ENCODE results near the gene MBOAT2. TPM values are rescaled to one million over a fixed set of nuclear protein-coding genes. Genes with fewer than 3 reads are reported as not detected.

MBOAT2 gene
- total and polyA plus RNA-seq, 2 donors (not counting 1 experiment from before 2014, with no cell fraction given), result 0.24 to 1.3 TPM

GRCh38 chr2:9027884-9028283, 24.4 kb upstream of the MBOAT2 start:
- H3K79me2 ChIP-seq (ENCODE audit: control insufficient read depth, insufficient read depth, low read length), result no peaks in the 10 kb centered on the region
- ATAC-seq (ENCODE audit: low read depth) (no peak), DNase-seq (no peak)
- Mint-ChIP-seq H3K4me3 (no peak overlapping the region), H3K9me3 (ENCODE audit: insufficient read depth) (no peaks in the 10 kb centered on the region), H3K27ac (no peak overlapping the region), H3K27me3 (peaks cover 48% of the 10 kb centered on the region), H3K4me1 (no peaks in the 10 kb centered on the region)
- H3K4me2 ChIP-seq (replicated peaks; ENCODE audit: low read depth, low read length, poor library complexity, severe bottlenecking), result no peak overlapping the region
- CTCF ChIA-PET, result no interaction called here
- no peak for TF ChIP-seq EZH2 (IDR thresholded peaks at IDR 0.05; ENCODE audit: borderline replicate concordance, insufficient read depth, low read depth, low read length, poor library complexity, severe bottlenecking)
- TF ChIP-seq CTCF (IDR thresholded peaks at IDR 0.05), result no peak
- POLR2A ChIA-PET, result no interaction called here
- no peaks in the 10 kb centered on the region for H3K27me3 ChIP-seq (replicated peaks in 1 of 4; ENCODE audit: control extremely low read depth in 1 of 4, control insufficient read depth in 3 of 4, insufficient read depth in 4 of 4, low read length in 3 of 4)
- H4K20me1 ChIP-seq (ENCODE audit: control insufficient read depth, insufficient read depth, low read length, poor library complexity, severe bottlenecking), result no peaks in the 10 kb centered on the region
- H2AFZ ChIP-seq (ENCODE audit: insufficient read depth, low read depth, low read length, poor library complexity, severe bottlenecking), result no peak overlapping the region
- H3K9me3 ChIP-seq (ENCODE audit: control extremely low read depth in 1 of 3, control insufficient read depth in 2 of 3, insufficient read depth in 1 of 3, low read length in 2 of 3), result no peaks in the 10 kb centered on the region
- intact Hi-C loops (cut with micrococcal nuclease), result no loop called here
- no peaks in the 10 kb centered on the region for H3K4me1 ChIP-seq (ENCODE audit: control insufficient read depth in 2 of 2, insufficient read depth in 2 of 2, low read length in 2 of 2)
- H3K36me3 ChIP-seq (replicated peaks in 1 of 2; ENCODE audit: control extremely low read depth in 1 of 2, control insufficient read depth in 1 of 2, extremely low read depth in 1 of 2, insufficient read depth in 2 of 2, low read length in 1 of 2), result no peaks in the 10 kb centered on the region
- 100% methylated on average over 1 of the region's 4 CpGs for WGBS (ENCODE audit: insufficient coverage)
- H3K9ac ChIP-seq (ENCODE audit: low read length), result no peak overlapping the region
- no peak overlapping the region for H3K4me3 ChIP-seq (ENCODE audit: control extremely low read depth in 1 of 5, extremely low read depth in 1 of 5, insufficient read depth in 1 of 5, low read depth in 2 of 5, low read length in 4 of 5)
- H3K27ac ChIP-seq (ENCODE audit: low read length in 2 of 2), result no peak overlapping the region

- H3K4me1 Mint-ChIP-seq, result no peaks in the 10 kb centered on the region
- no peak overlapping the region for H2AFZ ChIP-seq (ENCODE audit: insufficient read depth, low read depth, low read length, poor library complexity, severe bottlenecking)
- H3K9ac ChIP-seq (ENCODE audit: low read length), result no peak overlapping the region
- intact Hi-C loops (cut with micrococcal nuclease), result no loop called here
- no peaks in the 10 kb centered on the region for H3K36me3 ChIP-seq (replicated peaks in 1 of 2; ENCODE audit: control extremely low read depth in 1 of 2, control insufficient read depth in 1 of 2, extremely low read depth in 1 of 2, insufficient read depth in 2 of 2, low read length in 1 of 2)
- no peak for DNase-seq
- no peaks in the 10 kb centered on the region for H3K4me1 ChIP-seq (ENCODE audit: control insufficient read depth in 2 of 2, insufficient read depth in 2 of 2, low read length in 2 of 2)
- TF ChIP-seq CTCF (IDR thresholded peaks at IDR 0.05), result no peak
- TF ChIP-seq EZH2 (IDR thresholded peaks at IDR 0.05; ENCODE audit: borderline replicate concordance, insufficient read depth, low read depth, low read length, poor library complexity, severe bottlenecking), result no peak
- no peaks in the 10 kb centered on the region for H3K9me3 ChIP-seq (ENCODE audit: control extremely low read depth in 1 of 3, control insufficient read depth in 2 of 3, insufficient read depth in 1 of 3, low read length in 2 of 3)
- no peak overlapping the region for H3K27ac ChIP-seq (ENCODE audit: low read length in 2 of 2)
- no CpG with 5 or more reads among the region's 4 CpGs for WGBS (ENCODE audit: insufficient coverage)
- ChIA-PET CTCF (no interaction called here), POLR2A (no interaction called here)
- no peaks in the 10 kb centered on the region for H3K27me3 ChIP-seq (replicated peaks in 1 of 4; ENCODE audit: control extremely low read depth in 1 of 4, control insufficient read depth in 3 of 4, insufficient read depth in 4 of 4, low read length in 3 of 4)
- peaks cover 40% of the 10 kb centered on the region for H3K27me3 Mint-ChIP-seq
- H3K79me2 ChIP-seq (ENCODE audit: control insufficient read depth, insufficient read depth, low read length), result no peaks in the 10 kb centered on the region
- no peak overlapping the region for H3K4me2 ChIP-seq (replicated peaks; ENCODE audit: low read depth, low read length, poor library complexity, severe bottlenecking)
- H3K4me3 Mint-ChIP-seq, result no peak overlapping the region
- no peak overlapping the region for H3K4me3 ChIP-seq (ENCODE audit: control extremely low read depth in 1 of 5, extremely low read depth in 1 of 5, insufficient read depth in 1 of 5, low read depth in 2 of 5, low read length in 4 of 5)
- no peak for ATAC-seq (ENCODE audit: low read depth)
- H4K20me1 ChIP-seq (ENCODE audit: control insufficient read depth, insufficient read depth, low read length, poor library complexity, severe bottlenecking), result no peaks in the 10 kb centered on the region
- no peaks in the 10 kb centered on the region for H3K9me3 Mint-ChIP-seq (ENCODE audit: insufficient read depth)
- H3K27ac Mint-ChIP-seq, result no peak overlapping the region
Measured at GRCh38 chr2:9025746-9026145, 22.3 kb upstream of the MBOAT2 start.

Measured in B cell (primary cell).